ENCODE data around the gene RELCH.

DNA sequence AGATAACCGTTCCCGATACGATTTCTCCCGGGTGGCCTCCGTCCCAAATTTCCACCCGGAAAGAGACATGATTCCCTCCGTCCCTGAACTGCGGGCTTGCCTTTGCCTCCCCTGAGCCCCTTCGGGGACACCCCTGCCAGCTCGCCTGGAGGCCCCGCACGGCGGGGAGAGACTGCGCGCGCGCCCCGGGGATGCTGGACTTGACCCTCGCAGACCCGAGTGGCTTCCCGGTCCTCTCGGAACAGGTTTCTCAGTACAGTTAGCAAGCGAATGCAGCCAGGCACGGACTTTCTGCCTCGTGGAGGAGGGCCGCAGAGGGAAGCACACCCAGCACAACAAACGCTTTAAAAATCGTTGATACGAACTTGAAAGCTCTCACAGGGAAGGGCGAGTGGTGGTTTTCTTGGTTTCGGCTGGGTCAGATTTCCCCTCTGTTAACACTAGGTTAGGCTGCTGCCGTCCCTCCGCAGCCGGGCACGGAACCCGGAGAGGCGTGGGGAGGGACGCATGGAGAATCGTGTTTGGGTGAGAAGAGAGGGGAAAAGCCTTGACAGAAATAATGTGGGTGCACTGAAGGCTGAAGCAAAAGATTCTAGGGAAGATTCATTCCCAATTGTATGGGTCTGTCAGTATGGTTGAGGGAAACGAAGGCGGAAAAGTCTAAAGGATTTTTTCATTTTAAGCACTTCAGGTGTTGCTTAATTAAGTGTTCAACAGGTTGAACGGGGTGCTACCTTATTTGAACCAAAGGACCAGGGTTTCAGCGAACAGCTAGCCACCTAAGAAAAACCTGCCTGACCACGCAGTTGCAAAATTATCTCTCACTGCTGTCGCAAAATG, 139.0 kb downstream of the RELCH start:
- TF ChIP-seq CTCF (IDR thresholded peaks at IDR 0.05; ENCODE audit: insufficient read depth, low read depth, low read length) (no peak), EZH2 (IDR thresholded peaks at IDR 0.05; ENCODE audit: insufficient read depth, low read length) (peak; percentile 98)

All from astrocyte (in vitro differentiated cells and primary cell).